Sigmoid colon (tissue), 4 donors: ENCODE results near the gene LDLRAD2.

Experiments used
- EP300 ChIP-seq, 4 donors: sonication (generic); formaldehyde crosslinking; IDR thresholded peaks; one replicate each; pipeline ENCODE4 v1.6.1; 2017; ENCODE audit warnings: antibody characterized with exemption in 4 of 4
- POLR2A ChIP-seq, 2 donors: fragments of 450-650 bp; IDR thresholded peaks; one replicate each; pipeline ENCODE4 v1.6.1; 2016; ENCODE audit warnings: antibody characterized with exemption in 2 of 2, mild to moderate bottlenecking in 2 of 2, moderate library complexity in 2 of 2
- POLR2AphosphoS5 ChIP-seq, 4 donors: sonication (generic); formaldehyde crosslinking; IDR thresholded peaks; one replicate each; pipeline ENCODE4 v1.6.1; 2017; ENCODE audit warnings: antibody characterized with exemption in 4 of 4
- TF ChIP-seq, protein P1 (sequence below), 4 experiments: fragments of 450-650 bp in 3 of 4; fragments of 200-600 bp in 1 of 4; IDR thresholded peaks; one replicate each; pipeline ENCODE4 v1.5.1; 2016 to 2019; ENCODE audit warnings: antibody characterized with exemption in 4 of 4, mild to moderate bottlenecking in 3 of 4, moderate library complexity in 2 of 4

DNA sequence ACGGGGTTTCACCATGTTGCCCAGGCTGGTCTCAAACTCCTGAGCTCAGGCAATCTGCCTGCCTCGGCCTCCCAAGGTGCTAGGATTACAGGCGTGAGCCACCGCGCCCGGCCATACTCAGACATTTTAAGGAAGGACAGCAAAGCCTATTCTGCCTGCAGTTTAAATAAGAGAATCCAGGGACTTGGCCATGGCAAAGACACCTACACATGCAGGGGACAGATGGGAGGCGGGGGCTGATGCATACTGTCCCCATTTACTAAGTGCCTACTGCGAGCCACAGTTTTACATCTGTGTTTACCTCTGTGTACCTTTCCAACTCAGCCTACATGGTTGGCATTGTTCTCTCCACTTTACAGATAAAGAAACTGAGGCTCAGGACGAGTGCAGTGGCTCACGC is 25.4 kb downstream of the LDLRAD2 start:
- TF ChIP-seq POLR2A (IDR thresholded peaks at IDR 0.05) (no peak), POLR2AphosphoS5 (IDR thresholded peaks at IDR 0.05) (no peak), EP300 (IDR thresholded peaks at IDR 0.05) (no peak)
- TF ChIP-seq, protein P1, sequence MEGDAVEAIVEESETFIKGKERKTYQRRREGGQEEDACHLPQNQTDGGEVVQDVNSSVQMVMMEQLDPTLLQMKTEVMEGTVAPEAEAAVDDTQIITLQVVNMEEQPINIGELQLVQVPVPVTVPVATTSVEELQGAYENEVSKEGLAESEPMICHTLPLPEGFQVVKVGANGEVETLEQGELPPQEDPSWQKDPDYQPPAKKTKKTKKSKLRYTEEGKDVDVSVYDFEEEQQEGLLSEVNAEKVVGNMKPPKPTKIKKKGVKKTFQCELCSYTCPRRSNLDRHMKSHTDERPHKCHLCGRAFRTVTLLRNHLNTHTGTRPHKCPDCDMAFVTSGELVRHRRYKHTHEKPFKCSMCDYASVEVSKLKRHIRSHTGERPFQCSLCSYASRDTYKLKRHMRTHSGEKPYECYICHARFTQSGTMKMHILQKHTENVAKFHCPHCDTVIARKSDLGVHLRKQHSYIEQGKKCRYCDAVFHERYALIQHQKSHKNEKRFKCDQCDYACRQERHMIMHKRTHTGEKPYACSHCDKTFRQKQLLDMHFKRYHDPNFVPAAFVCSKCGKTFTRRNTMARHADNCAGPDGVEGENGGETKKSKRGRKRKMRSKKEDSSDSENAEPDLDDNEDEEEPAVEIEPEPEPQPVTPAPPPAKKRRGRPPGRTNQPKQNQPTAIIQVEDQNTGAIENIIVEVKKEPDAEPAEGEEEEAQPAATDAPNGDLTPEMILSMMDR (IDR thresholded peaks at IDR 0.05), result no peak
